ENCODE measurements around the gene TPMT. TPM values are rescaled to one million over a fixed set of nuclear protein-coding genes. Genes with fewer than 3 reads are reported as not detected.

Gene TPMT
- total RNA-seq, 4 donors from 2014 or later, result 6.7 to 14.4 (median 9.7) TPM

DNA sequence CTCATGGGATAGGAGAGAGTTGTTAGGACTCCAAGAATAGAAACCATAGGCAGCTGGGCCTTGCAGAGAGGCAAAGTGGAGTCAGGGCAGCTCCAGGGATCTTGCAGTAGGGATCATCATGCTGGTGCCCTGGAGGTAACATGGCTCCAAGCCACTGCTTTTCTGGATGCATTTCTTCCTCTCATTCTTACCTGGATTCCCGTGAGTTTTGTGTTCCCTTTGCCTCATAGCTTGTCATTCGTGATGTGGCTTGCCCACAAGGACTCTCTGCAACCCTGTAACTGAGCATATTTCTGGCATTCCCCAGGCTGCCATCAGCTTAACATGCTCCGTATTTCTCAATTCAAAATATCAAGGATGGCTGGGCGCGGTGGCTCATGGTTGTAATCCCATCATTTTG is 37.7 kb downstream of the TPMT start:
- DNase-seq (ENCODE audit: low spot score in 2 of 2), result no peak
- H3K27ac ChIP-seq, result no peak overlapping the region
- no peaks in the 10 kb centered on the region for H3K9me3 ChIP-seq

DNA sequence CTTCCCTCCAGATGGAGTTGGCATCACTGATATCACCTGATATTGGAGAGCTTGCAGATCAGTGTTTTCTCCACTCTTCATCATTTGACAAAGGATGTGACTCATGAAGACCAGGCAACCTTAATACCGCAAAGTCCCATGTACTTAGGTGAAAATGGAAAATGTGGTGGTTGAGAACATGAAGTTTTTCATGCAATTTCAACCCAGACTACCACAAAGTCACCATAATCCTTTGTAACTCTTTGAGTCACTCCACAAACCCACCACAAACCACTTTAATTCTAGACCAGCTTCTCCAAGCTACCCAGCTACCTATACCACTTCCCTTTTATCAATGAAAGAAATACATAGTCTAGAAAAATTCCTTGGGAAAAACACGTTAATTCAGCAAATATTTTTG is 39.5 kb downstream of the TPMT start:
- H3K27ac ChIP-seq, result no peak overlapping the region
- H3K36me3 ChIP-seq, result no peaks in the 10 kb centered on the region
- WGBS, result 90% methylated on average over 2 of the region's 2 CpGs
- TF ChIP-seq, protein P1, sequence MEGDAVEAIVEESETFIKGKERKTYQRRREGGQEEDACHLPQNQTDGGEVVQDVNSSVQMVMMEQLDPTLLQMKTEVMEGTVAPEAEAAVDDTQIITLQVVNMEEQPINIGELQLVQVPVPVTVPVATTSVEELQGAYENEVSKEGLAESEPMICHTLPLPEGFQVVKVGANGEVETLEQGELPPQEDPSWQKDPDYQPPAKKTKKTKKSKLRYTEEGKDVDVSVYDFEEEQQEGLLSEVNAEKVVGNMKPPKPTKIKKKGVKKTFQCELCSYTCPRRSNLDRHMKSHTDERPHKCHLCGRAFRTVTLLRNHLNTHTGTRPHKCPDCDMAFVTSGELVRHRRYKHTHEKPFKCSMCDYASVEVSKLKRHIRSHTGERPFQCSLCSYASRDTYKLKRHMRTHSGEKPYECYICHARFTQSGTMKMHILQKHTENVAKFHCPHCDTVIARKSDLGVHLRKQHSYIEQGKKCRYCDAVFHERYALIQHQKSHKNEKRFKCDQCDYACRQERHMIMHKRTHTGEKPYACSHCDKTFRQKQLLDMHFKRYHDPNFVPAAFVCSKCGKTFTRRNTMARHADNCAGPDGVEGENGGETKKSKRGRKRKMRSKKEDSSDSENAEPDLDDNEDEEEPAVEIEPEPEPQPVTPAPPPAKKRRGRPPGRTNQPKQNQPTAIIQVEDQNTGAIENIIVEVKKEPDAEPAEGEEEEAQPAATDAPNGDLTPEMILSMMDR (IDR thresholded peaks at IDR 0.05), result no peak
- TF ChIP-seq POLR2A (IDR thresholded peaks at IDR 0.05), result no peak
- TF ChIP-seq POLR2AphosphoS5 (IDR thresholded peaks at IDR 0.05), result no peak
- no peak for TF ChIP-seq EP300 (IDR thresholded peaks at IDR 0.05)
- H3K4me1 ChIP-seq, result peaks cover 5% of the 10 kb centered on the region
- no peaks in the 10 kb centered on the region for H3K9me3 ChIP-seq
- H3K27me3 ChIP-seq, result no peaks in the 10 kb centered on the region
- H3K4me3 ChIP-seq, result no peak overlapping the region
- no peak for DNase-seq (ENCODE audit: low spot score in 2 of 2)

More for the DNA sequence above, 37.7 kb downstream of the TPMT start:
- H3K4me3 ChIP-seq, result no peak overlapping the region
- no peaks in the 10 kb centered on the region for H3K27me3 ChIP-seq
- TF ChIP-seq POLR2A (IDR thresholded peaks at IDR 0.05) (no peak), EP300 (IDR thresholded peaks at IDR 0.05) (no peak), POLR2AphosphoS5 (IDR thresholded peaks at IDR 0.05) (no peak)
- TF ChIP-seq, protein P1 (IDR thresholded peaks at IDR 0.05), result no peak
- H3K36me3 ChIP-seq, result no peaks in the 10 kb centered on the region
- peaks cover 11% of the 10 kb centered on the region for H3K4me1 ChIP-seq
- 61% methylated on average over 5 of the region's 5 CpGs for WGBS

DNA sequence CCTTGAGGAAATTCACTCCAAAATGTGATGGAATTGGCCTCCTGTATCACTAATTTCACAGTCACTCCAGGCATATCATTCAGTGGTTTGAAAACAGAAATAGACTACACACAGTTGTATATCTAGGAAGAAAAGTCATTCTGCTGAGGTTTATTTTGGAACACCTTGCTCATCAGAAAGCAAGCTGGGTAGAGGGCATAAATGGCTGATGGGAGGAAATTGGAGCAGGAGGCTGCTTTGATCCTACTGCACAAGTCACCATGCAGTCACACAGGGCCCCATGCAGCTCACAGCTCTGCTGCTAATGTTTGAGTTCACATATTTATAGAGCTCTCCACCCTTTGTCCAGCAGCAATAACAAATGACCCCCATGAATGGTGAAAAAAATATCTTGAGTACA is 44.7 kb downstream of the TPMT start:
- Histone ChIP-seq H3K4me3 (no peak overlapping the region), H3K9me3 (no peaks in the 10 kb centered on the region), H3K4me1 (no peaks in the 10 kb centered on the region), H3K36me3 (no peaks in the 10 kb centered on the region), H3K27me3 (no peaks in the 10 kb centered on the region), H3K27ac (no peak overlapping the region)
- no peak for DNase-seq (ENCODE audit: low spot score in 2 of 2)
- TF ChIP-seq POLR2A (IDR thresholded peaks at IDR 0.05) (no peak), POLR2AphosphoS5 (IDR thresholded peaks at IDR 0.05) (no peak), EP300 (IDR thresholded peaks at IDR 0.05) (no peak)

DNA sequence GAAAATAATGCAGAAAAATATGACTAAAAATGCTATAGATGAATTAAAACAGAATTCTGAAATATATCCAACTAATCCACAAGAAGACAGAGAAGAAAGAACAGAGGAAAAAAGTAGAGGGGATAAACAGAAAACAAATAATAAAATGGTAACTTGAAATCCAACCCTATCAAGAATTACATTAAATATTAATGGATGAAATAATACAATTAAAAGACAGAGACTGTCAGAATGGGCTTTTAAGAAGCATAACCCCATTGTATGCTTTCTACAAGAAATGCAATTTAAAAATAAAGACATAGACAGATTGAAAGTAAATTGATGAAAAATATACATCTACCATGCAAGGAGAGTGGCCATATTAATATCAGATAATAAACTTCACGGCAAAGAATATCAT is 47.8 kb downstream of the TPMT start:
- Histone ChIP-seq H3K27ac (no peak overlapping the region), H3K27me3 (no peaks in the 10 kb centered on the region), H3K4me3 (no peak overlapping the region), H3K36me3 (no peaks in the 10 kb centered on the region), H3K4me1 (peaks cover 1% of the 10 kb centered on the region), H3K9me3 (no peaks in the 10 kb centered on the region)
- TF ChIP-seq EP300 (IDR thresholded peaks at IDR 0.05) (no peak), POLR2AphosphoS5 (IDR thresholded peaks at IDR 0.05) (no peak), POLR2A (IDR thresholded peaks at IDR 0.05) (no peak)
- TF ChIP-seq, protein P1 (IDR thresholded peaks at IDR 0.05), result no peak
- 100% methylated on average over 1 of the region's 1 CpG for WGBS
- DNase-seq (ENCODE audit: low spot score in 2 of 2), result no peak

DNA sequence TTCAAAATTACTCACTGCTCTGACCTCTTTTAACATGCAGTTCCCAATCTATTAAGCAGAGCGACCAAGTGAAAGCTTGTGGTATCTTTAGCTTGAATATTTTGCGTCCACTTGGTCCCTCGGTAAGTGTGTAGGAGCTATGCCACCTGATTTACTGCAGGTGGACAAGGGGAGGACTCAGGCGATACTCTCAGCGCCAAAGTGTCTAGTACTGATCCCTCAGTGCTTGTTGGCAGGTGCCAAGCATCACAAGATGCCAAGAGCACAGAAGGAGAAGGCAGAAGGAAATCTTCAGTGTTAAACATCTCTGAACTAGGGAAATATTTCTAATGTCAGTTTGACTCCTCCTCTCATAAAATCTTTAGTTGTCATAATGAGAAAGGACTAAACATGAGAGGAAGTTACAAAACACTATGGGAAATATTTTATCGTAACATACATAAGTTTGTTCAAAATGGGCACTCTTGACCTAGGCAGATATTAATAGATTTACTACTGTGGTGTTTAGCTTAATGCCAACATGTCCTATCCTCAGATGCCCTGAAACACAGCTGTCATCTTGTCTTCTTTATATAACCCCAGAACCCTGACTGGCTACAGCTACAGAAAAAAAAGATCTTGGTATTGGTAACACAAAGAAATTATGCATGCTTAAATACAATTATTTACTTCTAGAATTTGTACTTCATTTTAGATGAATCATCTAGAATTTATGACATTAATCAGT is 51.9 kb downstream of the TPMT start:
- H3K36me3 ChIP-seq, result no peaks in the 10 kb centered on the region
- H3K9me3 ChIP-seq, result no peaks in the 10 kb centered on the region
- no peak for DNase-seq (ENCODE audit: low spot score in 2 of 2)
- 74% methylated on average over 6 of the region's 6 CpGs for WGBS
- H3K4me1 ChIP-seq, result peaks cover 3% of the 10 kb centered on the region
- H3K27ac ChIP-seq, result no peak overlapping the region
- TF ChIP-seq POLR2AphosphoS5 (IDR thresholded peaks at IDR 0.05) (no peak), POLR2A (IDR thresholded peaks at IDR 0.05) (no peak), EP300 (IDR thresholded peaks at IDR 0.05) (no peak)
- TF ChIP-seq, protein P1 (IDR thresholded peaks at IDR 0.05), result no peak
- no peak overlapping the region for H3K4me3 ChIP-seq
- H3K27me3 ChIP-seq, result no peaks in the 10 kb centered on the region

All from suprapubic skin (tissue), 4 donors.